Fibroblast of peridontal ligament (primary cell): ENCODE measurements around the gene KCTD16.

Source experiments
- DNase-seq: peaks from one replicate; pipeline ENCODE4 v3.0.0-alpha.2; 2010; ENCODE audit errors: extremely low read depth

The KCTD16 gene

GRCh38 chr5:144166696-144167095, 4.0 kb upstream of the KCTD16 start:
- DNase-seq, result no peak

- DNase-seq, result no peak
Observed at GRCh38 chr5:144167998-144168397, 2.7 kb upstream of the KCTD16 start.

- DNase-seq, result no peak
Observed at GRCh38 chr5:144169904-144170275, 783 bp upstream of the KCTD16 start.

- DNase-seq, result peak; percentile 47
Observed at GRCh38 chr5:144173766-144174165, 3.1 kb downstream of the KCTD16 start.

GRCh38 chr5:144177548-144177947, 6.9 kb downstream of the KCTD16 start:
- peak; percentile 25 for DNase-seq

GRCh38 chr5:144179226-144179625, 8.6 kb downstream of the KCTD16 start:
- no peak for DNase-seq

- DNase-seq, result peak; percentile 79
Observed at GRCh38 chr5:144183254-144183889, 12.7 kb downstream of the KCTD16 start.

- peak; percentile 99 for DNase-seq
Observed at GRCh38 chr5:144187699-144188294, 17.1 kb downstream of the KCTD16 start.

GRCh38 chr5:144189800-144190429, 19.2 kb downstream of the KCTD16 start:
- DNase-seq, result peak; percentile 18

GRCh38 chr5:144191531-144191930, 20.9 kb downstream of the KCTD16 start:
- no peak for DNase-seq

- DNase-seq, result peak; percentile 92
Observed at GRCh38 chr5:144191998-144192397, 21.3 kb downstream of the KCTD16 start.

GRCh38 chr5:144192661-144193060, 22.0 kb downstream of the KCTD16 start:
- DNase-seq, result no peak

- DNase-seq, result no peak
Observed at GRCh38 chr5:144194144-144194543, 23.5 kb downstream of the KCTD16 start.

GRCh38 chr5:144195448-144195847, 24.8 kb downstream of the KCTD16 start:
- no peak for DNase-seq

GRCh38 chr5:144196612-144197011, 25.9 kb downstream of the KCTD16 start:
- no peak for DNase-seq

GRCh38 chr5:144198386-144198785, 27.7 kb downstream of the KCTD16 start:
- peak; percentile 61 for DNase-seq

GRCh38 chr5:144201588-144201987, 30.9 kb downstream of the KCTD16 start:
- DNase-seq, result no peak

GRCh38 chr5:144202072-144202471, 31.4 kb downstream of the KCTD16 start:
- DNase-seq, result peak; percentile 40

GRCh38 chr5:144202726-144203125, 32.1 kb downstream of the KCTD16 start:
- DNase-seq, result no peak

GRCh38 chr5:144203750-144204596, 33.3 kb downstream of the KCTD16 start:
- DNase-seq, result peak; percentile 90

- DNase-seq, result peak; percentile 58
Observed at GRCh38 chr5:144205141-144205551, 34.5 kb downstream of the KCTD16 start.

GRCh38 chr5:144206141-144206540, 35.5 kb downstream of the KCTD16 start:
- peak; percentile 61 for DNase-seq
